ENCODE results near the gene POLA1. TPM values are rescaled to one million over a fixed set of nuclear protein-coding genes. Genes with fewer than 3 reads are reported as not detected.

The POLA1 gene, protein sequence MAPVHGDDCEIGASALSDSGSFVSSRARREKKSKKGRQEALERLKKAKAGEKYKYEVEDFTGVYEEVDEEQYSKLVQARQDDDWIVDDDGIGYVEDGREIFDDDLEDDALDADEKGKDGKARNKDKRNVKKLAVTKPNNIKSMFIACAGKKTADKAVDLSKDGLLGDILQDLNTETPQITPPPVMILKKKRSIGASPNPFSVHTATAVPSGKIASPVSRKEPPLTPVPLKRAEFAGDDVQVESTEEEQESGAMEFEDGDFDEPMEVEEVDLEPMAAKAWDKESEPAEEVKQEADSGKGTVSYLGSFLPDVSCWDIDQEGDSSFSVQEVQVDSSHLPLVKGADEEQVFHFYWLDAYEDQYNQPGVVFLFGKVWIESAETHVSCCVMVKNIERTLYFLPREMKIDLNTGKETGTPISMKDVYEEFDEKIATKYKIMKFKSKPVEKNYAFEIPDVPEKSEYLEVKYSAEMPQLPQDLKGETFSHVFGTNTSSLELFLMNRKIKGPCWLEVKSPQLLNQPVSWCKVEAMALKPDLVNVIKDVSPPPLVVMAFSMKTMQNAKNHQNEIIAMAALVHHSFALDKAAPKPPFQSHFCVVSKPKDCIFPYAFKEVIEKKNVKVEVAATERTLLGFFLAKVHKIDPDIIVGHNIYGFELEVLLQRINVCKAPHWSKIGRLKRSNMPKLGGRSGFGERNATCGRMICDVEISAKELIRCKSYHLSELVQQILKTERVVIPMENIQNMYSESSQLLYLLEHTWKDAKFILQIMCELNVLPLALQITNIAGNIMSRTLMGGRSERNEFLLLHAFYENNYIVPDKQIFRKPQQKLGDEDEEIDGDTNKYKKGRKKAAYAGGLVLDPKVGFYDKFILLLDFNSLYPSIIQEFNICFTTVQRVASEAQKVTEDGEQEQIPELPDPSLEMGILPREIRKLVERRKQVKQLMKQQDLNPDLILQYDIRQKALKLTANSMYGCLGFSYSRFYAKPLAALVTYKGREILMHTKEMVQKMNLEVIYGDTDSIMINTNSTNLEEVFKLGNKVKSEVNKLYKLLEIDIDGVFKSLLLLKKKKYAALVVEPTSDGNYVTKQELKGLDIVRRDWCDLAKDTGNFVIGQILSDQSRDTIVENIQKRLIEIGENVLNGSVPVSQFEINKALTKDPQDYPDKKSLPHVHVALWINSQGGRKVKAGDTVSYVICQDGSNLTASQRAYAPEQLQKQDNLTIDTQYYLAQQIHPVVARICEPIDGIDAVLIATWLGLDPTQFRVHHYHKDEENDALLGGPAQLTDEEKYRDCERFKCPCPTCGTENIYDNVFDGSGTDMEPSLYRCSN (N-terminal part only)
- total RNA-seq: 4.9 and 7.0 TPM in 2 replicates

DNA sequence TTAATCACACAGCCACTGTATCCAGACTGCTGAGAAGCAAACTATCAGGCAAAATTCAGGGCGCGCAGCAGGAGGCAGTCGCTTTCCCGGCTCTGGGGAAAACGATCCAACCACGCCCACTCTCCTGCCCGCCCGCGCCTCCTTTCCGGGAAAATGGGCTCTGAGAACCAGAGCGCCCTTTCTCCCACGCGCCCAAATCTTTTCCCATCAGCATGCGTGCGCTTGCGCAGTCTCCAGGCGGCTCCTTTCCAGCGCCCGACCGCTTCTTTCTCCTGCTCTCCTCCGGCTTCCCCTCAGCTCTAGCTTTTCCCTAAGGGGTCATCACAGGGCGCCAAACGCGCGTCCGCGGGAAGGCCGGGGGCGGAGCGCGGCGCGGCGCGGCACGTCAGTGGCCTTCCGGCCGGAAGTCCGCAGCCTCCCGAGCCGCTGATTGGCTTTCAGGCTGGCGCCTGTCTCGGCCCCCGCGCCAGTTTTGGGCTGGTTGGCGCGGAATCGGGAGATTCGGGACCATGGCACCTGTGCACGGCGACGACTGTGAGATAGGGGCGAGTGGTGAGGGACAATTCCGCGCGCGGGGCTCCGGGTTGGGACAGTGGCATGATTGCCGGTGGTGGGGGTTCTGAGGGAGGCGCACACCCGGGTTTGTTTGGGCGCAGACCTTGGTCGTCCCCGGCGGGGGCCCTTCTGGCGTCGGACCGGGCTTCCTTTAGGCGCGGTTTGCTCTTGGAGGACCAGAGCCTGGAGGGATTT is at the start of gene POLA1:
Gene POLA1 (plus strand): TSS at position 466 of the 750 bp plus-strand sequence. CDS start 44 bp downstream, at position 510.

DNA sequence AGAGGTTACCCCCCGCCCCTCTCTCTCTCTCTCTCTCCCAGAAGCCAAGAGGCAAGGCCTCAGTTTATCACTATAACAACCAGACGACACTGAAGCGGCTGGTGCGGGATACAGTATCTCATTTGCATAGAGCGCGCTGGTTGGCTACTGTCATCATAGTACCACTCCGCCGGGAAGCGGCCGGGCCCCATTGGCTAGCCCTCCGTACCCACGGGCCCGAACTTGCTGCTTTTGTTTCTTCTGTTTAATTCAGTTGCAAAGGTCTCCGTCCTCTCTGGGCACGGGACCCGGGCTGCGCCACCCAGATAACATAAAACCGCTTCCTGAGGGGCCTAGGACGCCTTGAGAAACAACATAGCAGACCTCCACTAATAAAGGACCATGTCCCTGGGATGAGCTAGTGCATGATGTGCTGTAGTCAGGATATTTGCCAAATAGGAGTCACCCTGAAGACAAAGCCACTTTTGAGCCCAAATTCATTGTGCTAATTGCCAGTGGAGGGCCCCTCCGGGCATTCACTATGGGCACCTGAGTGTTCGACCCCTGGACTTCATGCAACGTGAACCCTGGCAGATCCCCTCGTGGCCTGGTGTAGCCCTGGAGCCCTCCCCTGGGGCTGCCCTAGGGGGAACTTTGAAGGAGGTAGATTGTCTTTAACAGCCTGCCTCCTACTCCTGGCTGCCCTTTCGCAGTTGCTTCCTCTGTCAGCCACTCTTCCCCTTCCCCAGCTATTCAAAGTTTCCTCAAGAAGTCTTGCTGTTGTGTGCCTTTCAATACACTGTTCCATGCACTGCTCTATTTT is 46.3 kb upstream of the POLA1 start, which contains the start of gene PCYT1B:
Gene PCYT1B (minus strand): TSS at position 91 of the 802 bp plus-strand sequence. CDS start 242 bp downstream, outside the sequence.

DNA sequence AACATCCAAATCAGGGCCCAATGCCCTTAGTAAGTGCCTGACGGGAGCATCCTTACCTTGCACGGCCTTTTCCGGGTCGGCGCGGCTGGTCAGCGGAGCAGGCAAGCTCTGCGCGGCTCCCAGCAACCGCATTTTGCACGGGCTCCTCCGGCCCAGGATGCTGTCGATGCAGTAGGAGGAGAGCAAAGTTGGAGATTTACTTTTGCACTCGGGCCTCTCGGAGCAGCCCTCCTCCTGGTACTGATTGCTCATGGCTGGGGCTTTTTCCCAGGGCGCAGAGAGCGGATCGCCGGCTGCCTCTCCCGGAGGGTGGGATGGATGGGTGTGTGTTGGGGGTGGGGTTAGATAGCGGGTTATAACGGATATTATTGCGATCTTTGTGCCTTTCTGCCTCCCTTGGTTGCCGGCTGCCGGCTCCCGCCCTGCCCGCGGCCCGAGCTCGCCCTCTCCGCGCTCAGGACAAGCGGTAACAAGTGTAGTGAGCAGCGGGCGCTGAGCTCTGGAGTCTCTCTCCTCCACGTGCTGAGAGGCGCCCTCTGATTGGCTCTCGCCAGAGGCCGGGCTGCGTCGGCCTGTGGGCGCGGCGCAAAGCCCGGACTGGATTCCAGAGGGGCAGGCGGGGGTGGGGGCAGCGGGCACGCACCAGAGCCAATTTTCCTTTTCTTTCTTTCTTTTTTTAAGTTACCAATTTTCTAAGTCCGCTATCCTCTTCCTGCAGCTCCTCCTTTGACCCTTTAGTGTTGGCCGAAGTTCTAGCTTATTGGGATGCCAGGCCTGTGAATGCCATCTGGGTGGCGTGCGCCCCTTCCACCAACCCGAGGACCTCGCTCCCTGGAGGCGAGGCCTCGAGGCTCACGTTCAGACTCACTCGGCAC is 322.0 kb downstream of the POLA1 start, which contains the start of gene ARX:
Gene ARX (minus strand): TSS at position 480 of the 875 bp plus-strand sequence. CDS start 228 bp downstream, at position 252.

Other genes starting within 250 kb of the POLA1 start
- gene PDK3, start 228.6 kb upstream of the POLA1 start, total RNA-seq: 12.1 and 15.9 TPM in 2 replicates
- gene PCYT1B, start 46.6 kb upstream of the POLA1 start, total RNA-seq: 0.72 and 0.97 TPM in 2 replicates